Parathyroid adenoma (tissue), 2 donors: ENCODE results near the gene EGFR.

Experiments used
- H2AFZ ChIP-seq: fragments of 300-600 bp; sonication (generic); one replicate; pipeline ENCODE4 v1.7.0; 2017; ENCODE audit warnings: antibody characterized with exemption, mild to moderate bottlenecking
- H3K27ac ChIP-seq: fragments of 300-600 bp; sonication (generic); one replicate; pipeline ENCODE4 v1.7.0; 2017
- H3K27me3 ChIP-seq: fragments of 300-600 bp; sonication (generic); one replicate; pipeline ENCODE4 v1.7.0; 2017; ENCODE audit warnings: low read length; ENCODE audit not compliant: control insufficient read depth, insufficient read depth
- H3K36me3 ChIP-seq: fragments of 300-600 bp; sonication (generic); one replicate; pipeline ENCODE4 v1.7.0; 2017; ENCODE audit warnings: low read length; ENCODE audit not compliant: control insufficient read depth, insufficient read depth
- H3K4me1 ChIP-seq: fragments of 300-600 bp; sonication (generic); one replicate; pipeline ENCODE4 v1.7.0; 2017; ENCODE audit warnings: control low read depth
- H3K4me2 ChIP-seq: fragments of 300-600 bp; sonication (generic); one replicate; pipeline ENCODE4 v1.7.0; 2017; ENCODE audit warnings: low read length
- H3K4me3 ChIP-seq: fragments of 300-600 bp; sonication (generic); one replicate; pipeline ENCODE4 v1.7.0; 2017; ENCODE audit warnings: low read depth, low read length
- H3K79me2 ChIP-seq: fragments of 300-600 bp; sonication (generic); one replicate; pipeline ENCODE4 v1.7.0; 2017; ENCODE audit warnings: control low read depth
- H3K9ac ChIP-seq: fragments of 300-600 bp; sonication (generic); one replicate; pipeline ENCODE4 v1.7.0; 2017; ENCODE audit warnings: mild to moderate bottlenecking
- H3K9me3 ChIP-seq: fragments of 300-600 bp; sonication (generic); one replicate; pipeline ENCODE4 v1.7.0; 2017; ENCODE audit warnings: low read length; ENCODE audit not compliant: control insufficient read depth
- CTCF ChIP-seq: fragments of 300-600 bp; sonication (generic); IDR thresholded peaks from one replicate; pipeline ENCODE4 v1.7.0; 2017; ENCODE audit warnings: antibody characterized with exemption, mild to moderate bottlenecking
- donor health status: primary hyperparathyroidism.

The EGFR gene

DNA sequence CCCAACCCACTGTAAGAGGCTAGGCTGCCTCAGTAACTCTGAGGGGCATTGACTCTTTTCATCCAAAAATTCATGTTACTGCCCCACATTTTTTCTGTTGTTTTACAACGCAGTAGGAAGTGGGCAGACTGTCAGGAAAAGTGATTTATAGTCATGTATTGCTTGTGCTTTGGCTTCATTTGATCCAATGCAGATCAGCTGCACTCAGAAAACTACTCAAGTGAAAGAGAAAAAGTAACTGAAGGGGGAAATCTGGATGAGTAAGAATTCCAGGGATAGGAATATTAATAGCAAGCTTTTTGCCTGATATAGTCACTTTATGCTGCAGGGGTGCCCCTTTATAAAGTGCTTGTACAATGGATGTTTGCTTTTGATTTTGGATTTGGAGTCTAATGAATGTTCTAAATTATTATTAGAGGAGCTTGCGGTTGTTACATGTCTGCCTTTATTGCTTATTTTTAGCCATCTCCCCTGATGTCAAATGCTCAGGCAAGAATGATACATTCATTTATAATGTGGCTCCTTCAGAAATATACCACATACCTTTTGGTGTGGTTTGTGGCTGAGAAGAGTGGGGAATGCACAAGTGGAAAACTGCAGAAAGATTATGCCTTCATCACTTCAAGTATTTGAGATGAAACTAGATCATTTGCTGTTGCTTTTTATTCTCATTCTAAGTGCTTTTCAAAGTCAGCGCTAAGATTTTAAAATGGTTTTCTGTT, 86.1 kb downstream of the EGFR start:
- no peaks in the 10 kb centered on the region for H3K27me3 ChIP-seq
- no peak for TF ChIP-seq CTCF
- H3K4me1 ChIP-seq = no peaks in the 10 kb centered on the region
- H3K4me3 ChIP-seq = no peak overlapping the region
- H3K27ac ChIP-seq = no peak overlapping the region
- no peaks in the 10 kb centered on the region for H3K9me3 ChIP-seq
- H2AFZ ChIP-seq = no peak overlapping the region
- no peak overlapping the region for H3K9ac ChIP-seq
- H3K79me2 ChIP-seq = no peaks in the 10 kb centered on the region
- no peaks in the 10 kb centered on the region for H3K36me3 ChIP-seq
- no peak overlapping the region for H3K4me2 ChIP-seq

DNA sequence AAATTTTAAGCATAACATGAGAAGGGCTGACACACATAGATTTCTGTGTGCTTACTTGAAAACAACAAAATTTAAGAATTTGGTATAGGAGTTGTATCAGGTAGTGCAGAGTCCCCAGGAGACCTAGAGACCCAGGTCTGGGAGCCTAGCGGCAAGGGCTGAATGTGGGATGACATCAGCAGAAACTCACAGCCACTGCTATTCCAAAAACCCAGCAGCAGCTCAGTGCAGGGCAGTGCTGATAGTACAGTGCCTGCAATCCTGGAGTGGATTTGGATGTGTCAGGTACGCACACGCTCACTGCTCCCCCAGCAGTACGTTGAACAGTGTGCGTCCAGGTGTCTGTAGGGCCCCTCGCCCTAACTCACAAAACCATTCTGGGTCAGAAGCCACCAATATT, 87.1 kb downstream of the EGFR start:
- H3K4me1 ChIP-seq = no peaks in the 10 kb centered on the region
- no peak overlapping the region for H2AFZ ChIP-seq
- no peaks in the 10 kb centered on the region for H3K27me3 ChIP-seq
- no peak for TF ChIP-seq CTCF
- H3K4me3 ChIP-seq = no peak overlapping the region
- no peaks in the 10 kb centered on the region for H3K9me3 ChIP-seq
- H3K79me2 ChIP-seq = no peaks in the 10 kb centered on the region
- H3K4me2 ChIP-seq = no peak overlapping the region
- H3K27ac ChIP-seq = no peak overlapping the region
- no peak overlapping the region for H3K9ac ChIP-seq
- H3K36me3 ChIP-seq = no peaks in the 10 kb centered on the region

DNA sequence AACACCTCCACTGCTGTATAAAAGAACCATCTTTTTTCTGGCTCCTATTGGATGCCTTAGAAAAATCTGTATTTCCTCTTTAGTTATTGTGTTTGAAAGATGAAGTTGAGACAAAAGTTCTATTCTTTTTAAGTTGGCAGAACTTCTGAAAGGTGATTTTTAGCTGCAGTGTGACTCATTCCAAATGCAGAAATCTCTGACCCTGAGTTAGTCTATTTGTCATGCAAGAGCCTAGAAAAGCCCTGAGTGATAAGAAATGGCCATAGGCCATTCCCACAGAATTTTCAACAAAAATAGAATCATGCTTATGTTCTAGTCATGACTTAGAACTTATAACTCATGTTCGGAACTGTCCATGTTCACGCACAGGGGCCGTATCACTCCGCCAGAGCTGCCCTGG, 89.1 kb downstream of the EGFR start:
- no peaks in the 10 kb centered on the region for H3K27me3 ChIP-seq
- no peak overlapping the region for H3K4me3 ChIP-seq
- no peak overlapping the region for H3K4me2 ChIP-seq
- H3K9ac ChIP-seq = no peak overlapping the region
- H3K79me2 ChIP-seq = no peaks in the 10 kb centered on the region
- H3K36me3 ChIP-seq = no peaks in the 10 kb centered on the region
- H3K4me1 ChIP-seq = no peaks in the 10 kb centered on the region
- no peak for TF ChIP-seq CTCF
- H2AFZ ChIP-seq = no peak overlapping the region
- H3K27ac ChIP-seq = no peak overlapping the region
- no peaks in the 10 kb centered on the region for H3K9me3 ChIP-seq

DNA sequence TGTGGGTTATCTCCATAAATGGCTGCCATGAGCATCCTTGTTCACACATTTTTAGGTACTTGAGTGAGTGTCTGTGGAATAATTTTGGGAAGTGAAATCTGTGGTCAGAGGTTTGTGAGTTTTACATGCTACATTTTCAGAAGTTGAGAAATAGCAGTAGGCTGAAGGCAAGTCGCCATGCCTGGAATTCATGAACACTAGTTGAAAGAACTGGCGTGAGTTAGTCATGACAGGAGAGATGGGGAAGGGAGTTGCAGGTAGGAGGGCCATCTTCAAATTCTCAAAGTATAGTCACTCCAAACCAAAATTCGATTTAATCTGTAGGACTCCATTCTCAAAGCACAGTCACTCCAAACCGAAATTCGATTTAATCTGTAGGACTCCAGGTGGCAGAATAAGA, 89.6 kb downstream of the EGFR start:
- no peaks in the 10 kb centered on the region for H3K9me3 ChIP-seq
- H3K27ac ChIP-seq = no peak overlapping the region
- no peak overlapping the region for H2AFZ ChIP-seq
- no peak overlapping the region for H3K4me3 ChIP-seq
- no peak overlapping the region for H3K9ac ChIP-seq
- no peaks in the 10 kb centered on the region for H3K4me1 ChIP-seq
- H3K36me3 ChIP-seq = no peaks in the 10 kb centered on the region
- H3K27me3 ChIP-seq = no peaks in the 10 kb centered on the region
- no peaks in the 10 kb centered on the region for H3K79me2 ChIP-seq
- H3K4me2 ChIP-seq = no peak overlapping the region
- TF ChIP-seq CTCF = no peak

DNA sequence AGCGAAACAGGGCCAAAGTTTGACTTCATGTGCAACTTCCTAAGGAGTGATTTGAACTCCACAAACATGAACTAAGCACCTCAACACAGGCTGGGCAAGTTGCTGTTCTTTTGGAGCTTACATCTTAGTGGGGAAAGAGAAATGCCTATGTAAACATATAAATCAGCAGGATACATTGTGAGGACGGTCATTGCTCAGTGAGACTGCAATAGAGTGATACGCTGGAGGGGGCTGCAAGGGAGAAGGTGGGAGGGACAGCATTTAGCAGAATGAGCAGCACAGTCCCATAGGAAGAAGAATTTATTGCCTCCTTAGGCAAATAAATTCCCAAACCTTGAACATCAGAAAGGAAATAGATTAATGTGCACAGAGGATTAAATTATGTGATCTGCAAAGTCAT, 90.0 kb downstream of the EGFR start:
- H3K27ac ChIP-seq = no peak overlapping the region
- H3K4me3 ChIP-seq = no peak overlapping the region
- H2AFZ ChIP-seq = no peak overlapping the region
- no peaks in the 10 kb centered on the region for H3K27me3 ChIP-seq
- H3K9me3 ChIP-seq = no peaks in the 10 kb centered on the region
- no peak overlapping the region for H3K4me2 ChIP-seq
- H3K79me2 ChIP-seq = no peaks in the 10 kb centered on the region
- H3K9ac ChIP-seq = no peak overlapping the region
- TF ChIP-seq CTCF = no peak
- no peaks in the 10 kb centered on the region for H3K36me3 ChIP-seq
- no peaks in the 10 kb centered on the region for H3K4me1 ChIP-seq
